ENCODE measurements around the gene MCOLN3.

DNA sequence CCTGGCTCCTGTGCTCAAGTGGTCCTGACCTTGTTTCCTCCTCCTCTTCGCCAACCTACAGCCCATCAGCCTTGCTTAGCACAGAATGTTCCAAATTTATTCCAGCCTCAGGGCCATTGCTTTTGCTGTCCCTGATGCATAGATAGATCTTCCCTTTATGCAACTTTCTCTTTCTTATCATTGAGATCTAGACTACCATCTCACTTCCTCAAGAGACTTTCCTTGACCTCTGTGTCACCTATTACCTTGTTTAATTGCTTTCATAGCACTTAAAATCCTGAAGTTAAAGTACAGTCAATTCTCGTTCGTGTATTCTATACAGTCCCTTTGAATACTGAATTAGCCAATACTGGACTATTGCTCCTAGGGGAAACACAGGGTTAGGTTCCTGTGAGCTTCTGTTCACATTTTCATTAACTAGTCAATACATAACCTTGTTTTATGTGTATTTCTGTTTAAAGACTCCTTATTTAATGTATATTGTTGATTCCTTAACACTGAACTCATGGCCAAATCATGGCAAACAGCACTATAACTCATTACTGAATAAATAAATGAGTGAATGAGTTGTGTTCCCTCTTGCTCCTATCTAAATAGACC is 26.2 kb upstream of the MCOLN3 start:
- no peak for TF ChIP-seq CTCF (IDR thresholded peaks at IDR 0.05; ENCODE audit: low read depth, low read length)
- no peak for TF ChIP-seq EZH2phosphoT487 (IDR thresholded peaks at IDR 0.05; ENCODE audit: low read depth)

Measured in OCI-LY3 (cell line).